ENCODE measurements around the gene DSE.
A peak's percentile ranks its signal among the peaks of the same experiment; 100 is the strongest.

Gene DSE

DNA sequence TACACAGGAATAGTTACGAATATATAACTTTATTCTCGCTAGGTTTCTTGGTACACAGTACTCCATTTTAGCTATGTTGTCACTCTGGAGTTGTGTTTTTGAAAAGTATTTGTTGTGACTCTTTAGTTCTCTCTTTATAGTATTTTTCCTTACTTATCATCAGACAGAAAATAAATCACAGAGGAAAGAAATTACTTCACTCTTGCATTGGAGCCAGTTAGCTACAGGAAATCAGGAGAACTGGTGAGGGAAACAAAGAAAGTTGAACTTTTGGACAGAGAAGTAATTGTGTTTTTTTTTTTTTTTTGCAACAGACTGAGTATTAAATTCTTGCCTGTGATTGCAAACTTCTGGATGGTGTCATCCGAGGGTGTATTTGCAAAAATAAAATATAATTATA is 33.9 kb downstream of the DSE start:
- TF ChIP-seq, protein P1, sequence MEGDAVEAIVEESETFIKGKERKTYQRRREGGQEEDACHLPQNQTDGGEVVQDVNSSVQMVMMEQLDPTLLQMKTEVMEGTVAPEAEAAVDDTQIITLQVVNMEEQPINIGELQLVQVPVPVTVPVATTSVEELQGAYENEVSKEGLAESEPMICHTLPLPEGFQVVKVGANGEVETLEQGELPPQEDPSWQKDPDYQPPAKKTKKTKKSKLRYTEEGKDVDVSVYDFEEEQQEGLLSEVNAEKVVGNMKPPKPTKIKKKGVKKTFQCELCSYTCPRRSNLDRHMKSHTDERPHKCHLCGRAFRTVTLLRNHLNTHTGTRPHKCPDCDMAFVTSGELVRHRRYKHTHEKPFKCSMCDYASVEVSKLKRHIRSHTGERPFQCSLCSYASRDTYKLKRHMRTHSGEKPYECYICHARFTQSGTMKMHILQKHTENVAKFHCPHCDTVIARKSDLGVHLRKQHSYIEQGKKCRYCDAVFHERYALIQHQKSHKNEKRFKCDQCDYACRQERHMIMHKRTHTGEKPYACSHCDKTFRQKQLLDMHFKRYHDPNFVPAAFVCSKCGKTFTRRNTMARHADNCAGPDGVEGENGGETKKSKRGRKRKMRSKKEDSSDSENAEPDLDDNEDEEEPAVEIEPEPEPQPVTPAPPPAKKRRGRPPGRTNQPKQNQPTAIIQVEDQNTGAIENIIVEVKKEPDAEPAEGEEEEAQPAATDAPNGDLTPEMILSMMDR (IDR thresholded peaks at IDR 0.05; ENCODE audit: low read depth, low read length) = no peak

DNA sequence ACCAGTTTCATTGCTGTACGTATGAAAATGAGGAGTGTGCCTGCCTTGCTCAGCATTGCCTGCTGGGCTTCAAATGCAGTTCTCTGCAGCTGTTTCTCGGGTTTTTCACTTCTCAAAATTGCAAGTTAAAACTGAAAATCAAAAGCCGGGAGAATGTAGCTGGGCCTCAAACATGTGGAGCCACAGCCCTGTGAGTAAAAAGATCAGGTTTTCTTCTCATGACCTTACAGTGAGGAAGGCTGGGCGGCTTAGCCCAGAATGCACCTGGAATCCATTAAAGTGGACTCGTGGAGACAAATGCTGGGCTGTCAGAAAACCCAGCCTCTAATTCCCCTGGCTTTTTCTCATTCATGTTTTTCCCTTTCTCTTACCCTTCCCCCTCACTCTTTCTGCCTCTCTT is 34.4 kb downstream of the DSE start:
- DNase-seq (ENCODE audit: extremely low read depth, low read depth) = peak; percentile 76
- TF ChIP-seq, protein P1 (IDR thresholded peaks at IDR 0.05; ENCODE audit: low read depth, low read length) = no peak

More for the DNA sequence above, 33.9 kb downstream of the DSE start:
- DNase-seq (ENCODE audit: extremely low read depth, low read depth) = no peak

DNA sequence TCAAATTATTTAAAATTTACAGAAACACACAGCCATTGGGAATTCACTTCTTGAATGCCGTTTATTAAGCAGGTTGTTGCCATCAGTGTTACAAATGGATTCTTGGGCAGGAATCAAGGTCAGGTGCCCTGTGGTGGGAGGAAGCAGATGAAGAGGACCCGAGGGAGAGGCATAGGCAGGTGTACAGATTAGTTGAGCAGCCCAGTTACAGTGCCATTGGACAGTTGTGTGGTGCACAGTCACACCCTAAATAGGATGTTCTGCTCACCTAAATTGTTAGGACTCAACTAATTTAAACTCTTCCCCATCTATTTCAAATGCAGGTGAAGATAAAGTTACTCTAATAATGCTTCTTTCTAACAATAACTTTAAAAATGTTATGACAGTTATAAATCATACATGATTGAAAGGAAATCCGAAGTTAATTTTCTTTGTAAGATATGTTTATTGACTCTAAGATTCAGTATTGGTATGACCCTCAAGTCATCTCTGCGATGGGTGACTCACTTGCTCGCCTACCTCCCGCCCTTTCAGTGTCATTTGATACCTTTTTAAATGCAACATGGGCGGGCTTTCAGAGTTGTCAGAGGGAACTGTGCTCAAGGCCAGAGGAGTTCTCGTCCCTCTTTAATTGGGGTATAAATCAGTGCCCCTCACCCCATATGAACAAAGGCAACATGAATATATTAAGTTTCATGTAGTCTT is 35.1 kb downstream of the DSE start:
- TF ChIP-seq, protein P1 (IDR thresholded peaks at IDR 0.05; ENCODE audit: low read depth, low read length) = no peak
- DNase-seq (ENCODE audit: extremely low read depth, low read depth) = no peak

DNA sequence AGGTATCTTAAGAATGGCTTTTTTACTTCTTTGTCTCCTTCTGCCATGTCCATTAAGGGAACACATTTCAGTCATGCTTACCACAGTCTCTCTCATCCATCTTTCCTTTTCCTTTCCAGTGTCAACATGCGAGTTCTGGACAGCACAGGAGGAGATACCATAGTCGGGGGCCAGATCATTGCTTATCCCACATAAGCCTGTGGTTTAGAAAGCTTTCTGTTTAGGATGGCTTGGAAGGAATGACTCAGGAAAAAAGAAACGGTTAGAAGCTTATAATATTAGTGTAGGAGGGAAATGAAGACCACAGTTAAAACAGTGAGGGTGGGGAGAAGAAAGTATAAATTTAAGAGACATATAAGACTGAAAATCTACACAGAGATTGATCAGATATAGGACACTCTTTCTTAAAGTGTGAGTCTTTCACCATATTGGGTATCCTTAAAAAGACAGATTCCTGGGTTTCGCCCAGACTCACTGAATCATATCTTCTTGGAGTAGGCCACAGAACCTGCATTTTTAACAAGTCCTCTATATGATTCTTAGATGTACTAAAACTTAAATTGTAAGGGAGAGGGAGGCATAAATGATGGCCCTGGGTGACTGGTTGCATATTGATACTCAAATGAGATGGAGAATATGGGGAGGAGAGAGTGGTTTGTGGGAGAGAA is 36.1 kb downstream of the DSE start:
- TF ChIP-seq, protein P1 (IDR thresholded peaks at IDR 0.05; ENCODE audit: low read depth, low read length) = no peak
- DNase-seq (ENCODE audit: extremely low read depth, low read depth) = no peak

DNA sequence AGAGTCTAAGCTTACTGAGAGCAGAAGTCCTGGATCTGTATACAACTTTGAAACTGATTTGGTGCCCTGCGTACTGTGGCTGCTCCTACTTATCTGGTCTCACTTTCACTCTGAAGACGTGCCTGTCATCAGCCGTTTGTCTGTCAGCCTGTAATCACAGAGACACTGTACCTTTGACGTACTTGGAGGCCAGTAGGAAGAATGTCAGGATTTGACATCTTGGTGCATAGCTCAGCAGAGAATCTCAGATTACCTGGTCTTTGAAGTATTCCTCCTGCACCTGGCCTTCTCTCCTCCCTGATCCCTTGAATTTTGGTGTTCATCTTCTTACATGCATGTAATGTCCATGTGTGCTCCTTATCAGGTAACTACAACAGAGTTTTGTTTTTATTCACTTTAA is 37.7 kb downstream of the DSE start:
- DNase-seq (ENCODE audit: extremely low read depth, low read depth) = no peak
- TF ChIP-seq, protein P1 (IDR thresholded peaks at IDR 0.05; ENCODE audit: low read depth, low read length) = no peak

DNA sequence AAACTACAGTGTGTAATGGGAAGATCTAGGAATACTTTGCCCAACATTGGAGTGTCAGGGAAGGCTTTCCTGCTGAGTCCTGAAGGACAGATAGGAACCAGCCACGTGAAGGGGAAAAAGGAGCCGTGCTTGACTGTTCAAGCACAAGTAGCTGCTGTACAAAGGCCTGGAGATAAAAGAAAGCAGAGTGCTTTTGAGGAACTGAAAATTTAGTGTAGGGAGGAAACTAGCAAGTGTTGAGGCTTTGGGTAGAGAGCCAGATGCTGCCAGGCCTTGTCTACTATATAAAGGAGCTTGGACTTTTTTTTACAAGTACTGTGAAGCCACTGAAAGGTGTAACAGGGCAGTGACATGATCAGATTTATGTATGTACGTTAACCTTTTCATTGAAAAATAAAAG is 39.0 kb downstream of the DSE start:
- TF ChIP-seq, protein P1 (IDR thresholded peaks at IDR 0.05; ENCODE audit: low read depth, low read length) = no peak
- DNase-seq (ENCODE audit: extremely low read depth, low read depth) = no peak

DNA sequence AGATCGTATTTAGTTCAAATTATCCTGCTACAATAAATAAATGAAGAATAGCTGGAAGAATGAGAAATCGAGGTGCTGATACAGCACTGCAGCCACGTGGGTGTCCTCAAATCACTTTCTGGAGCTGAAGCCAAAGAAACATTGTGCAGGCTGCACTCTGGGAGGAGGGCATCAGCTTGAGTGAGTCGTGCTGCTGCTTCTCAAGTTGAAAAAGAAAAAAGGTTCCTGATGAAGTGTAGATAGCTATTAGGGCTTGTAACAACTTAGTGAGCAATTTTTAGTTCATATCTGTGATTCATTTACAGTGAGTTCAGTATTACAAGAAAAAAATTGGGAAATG is 40.5 kb downstream of the DSE start:
- no peak for DNase-seq (ENCODE audit: extremely low read depth, low read depth)
- TF ChIP-seq, protein P1 (IDR thresholded peaks at IDR 0.05; ENCODE audit: low read depth, low read length) = no peak
